Measurements from ENCODE around the gene NOC4L. TPM values are rescaled to one million over a fixed set of nuclear protein-coding genes. Genes with fewer than 3 reads are reported as not detected.

The NOC4L gene
- total and polyA plus RNA-seq, 2 of the 4 experiments (the other 2 are of a cell fraction), result 5.2 to 13.4 TPM

DNA sequence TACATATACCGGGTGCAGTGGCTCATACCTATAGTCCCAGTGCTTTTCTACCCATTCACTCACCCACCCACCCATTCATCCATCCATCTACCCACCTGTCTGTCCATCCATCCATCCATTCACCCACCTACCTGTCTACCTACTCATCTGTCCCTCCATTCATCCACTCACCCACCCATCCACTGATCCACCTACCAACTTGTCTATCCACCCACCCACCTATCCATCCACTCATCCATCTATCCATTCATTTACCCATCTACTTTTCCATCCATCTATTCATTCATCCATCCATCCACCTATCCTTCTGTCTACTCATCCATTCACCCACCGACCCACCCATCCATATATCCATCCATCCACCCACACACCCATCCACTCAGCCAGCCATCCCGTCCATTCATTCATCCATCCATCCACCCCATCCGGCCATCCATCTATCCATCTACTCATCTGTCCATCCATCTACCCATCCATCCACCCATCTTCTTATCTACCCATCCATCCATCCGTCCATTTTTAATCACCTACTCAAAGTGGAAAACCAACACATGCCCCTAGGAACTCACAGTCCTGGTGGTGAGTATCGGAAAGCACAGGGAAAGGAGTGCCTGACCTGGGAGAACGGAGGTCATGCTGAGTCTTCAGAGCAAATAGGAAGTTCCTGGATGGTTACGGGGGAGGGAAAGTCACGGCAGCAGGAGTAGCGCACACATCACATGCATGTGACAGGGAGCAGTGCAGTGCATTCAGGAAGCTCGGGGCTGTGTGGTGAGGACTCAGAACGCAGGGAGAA is 20.1 kb upstream of the NOC4L start:
- dilution Hi-C loops (cut with HindIII; ENCODE audit: low sequenced_read_pairs, unreplicated experiment), result no loop called here
- TF ChIP-seq BHLHE40 (IDR thresholded peaks at IDR 0.05; ENCODE audit: low read depth, low read length) (no peak), RAD21 (IDR thresholded peaks at IDR 0.05; ENCODE audit: low read length) (no peak), RCOR1 (IDR thresholded peaks at IDR 0.05; ENCODE audit: insufficient replicate concordance, low read length) (no peak), POLR2A (IDR thresholded peaks at IDR 0.05; ENCODE audit: low read depth, low read length) (no peak), NFE2L2 (IDR thresholded peaks at IDR 0.05; ENCODE audit: low read depth, low read length) (no peak), MAFK (IDR thresholded peaks at IDR 0.05; ENCODE audit: low read depth, low read length) (no peak), RFX5 (IDR thresholded peaks at IDR 0.05; ENCODE audit: low read depth, low read length) (no peak), SMC3 (IDR thresholded peaks at IDR 0.05; ENCODE audit: low read depth, low read length) (no peak), CHD1 (IDR thresholded peaks at IDR 0.05; ENCODE audit: low read depth, low read length) (no peak), FOS (IDR thresholded peaks at IDR 0.05; ENCODE audit: low read depth, low read length) (no peak), MXI1 (IDR thresholded peaks at IDR 0.05; ENCODE audit: borderline replicate concordance, low read depth, low read length) (no peak), CEBPB (IDR thresholded peaks at IDR 0.05; ENCODE audit: low read depth, low read length) (no peak)
- TF ChIP-seq, protein P1, sequence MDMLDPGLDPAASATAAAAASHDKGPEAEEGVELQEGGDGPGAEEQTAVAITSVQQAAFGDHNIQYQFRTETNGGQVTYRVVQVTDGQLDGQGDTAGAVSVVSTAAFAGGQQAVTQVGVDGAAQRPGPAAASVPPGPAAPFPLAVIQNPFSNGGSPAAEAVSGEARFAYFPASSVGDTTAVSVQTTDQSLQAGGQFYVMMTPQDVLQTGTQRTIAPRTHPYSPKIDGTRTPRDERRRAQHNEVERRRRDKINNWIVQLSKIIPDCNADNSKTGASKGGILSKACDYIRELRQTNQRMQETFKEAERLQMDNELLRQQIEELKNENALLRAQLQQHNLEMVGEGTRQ (IDR thresholded peaks at IDR 0.05; ENCODE audit: low read depth, low read length), result no peak
- TF ChIP-seq, protein P2, sequence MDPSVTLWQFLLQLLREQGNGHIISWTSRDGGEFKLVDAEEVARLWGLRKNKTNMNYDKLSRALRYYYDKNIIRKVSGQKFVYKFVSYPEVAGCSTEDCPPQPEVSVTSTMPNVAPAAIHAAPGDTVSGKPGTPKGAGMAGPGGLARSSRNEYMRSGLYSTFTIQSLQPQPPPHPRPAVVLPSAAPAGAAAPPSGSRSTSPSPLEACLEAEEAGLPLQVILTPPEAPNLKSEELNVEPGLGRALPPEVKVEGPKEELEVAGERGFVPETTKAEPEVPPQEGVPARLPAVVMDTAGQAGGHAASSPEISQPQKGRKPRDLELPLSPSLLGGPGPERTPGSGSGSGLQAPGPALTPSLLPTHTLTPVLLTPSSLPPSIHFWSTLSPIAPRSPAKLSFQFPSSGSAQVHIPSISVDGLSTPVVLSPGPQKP (IDR thresholded peaks at IDR 0.05; ENCODE audit: borderline replicate concordance, low read depth, low read length), result no peak
- TF ChIP-seq, protein P3, sequence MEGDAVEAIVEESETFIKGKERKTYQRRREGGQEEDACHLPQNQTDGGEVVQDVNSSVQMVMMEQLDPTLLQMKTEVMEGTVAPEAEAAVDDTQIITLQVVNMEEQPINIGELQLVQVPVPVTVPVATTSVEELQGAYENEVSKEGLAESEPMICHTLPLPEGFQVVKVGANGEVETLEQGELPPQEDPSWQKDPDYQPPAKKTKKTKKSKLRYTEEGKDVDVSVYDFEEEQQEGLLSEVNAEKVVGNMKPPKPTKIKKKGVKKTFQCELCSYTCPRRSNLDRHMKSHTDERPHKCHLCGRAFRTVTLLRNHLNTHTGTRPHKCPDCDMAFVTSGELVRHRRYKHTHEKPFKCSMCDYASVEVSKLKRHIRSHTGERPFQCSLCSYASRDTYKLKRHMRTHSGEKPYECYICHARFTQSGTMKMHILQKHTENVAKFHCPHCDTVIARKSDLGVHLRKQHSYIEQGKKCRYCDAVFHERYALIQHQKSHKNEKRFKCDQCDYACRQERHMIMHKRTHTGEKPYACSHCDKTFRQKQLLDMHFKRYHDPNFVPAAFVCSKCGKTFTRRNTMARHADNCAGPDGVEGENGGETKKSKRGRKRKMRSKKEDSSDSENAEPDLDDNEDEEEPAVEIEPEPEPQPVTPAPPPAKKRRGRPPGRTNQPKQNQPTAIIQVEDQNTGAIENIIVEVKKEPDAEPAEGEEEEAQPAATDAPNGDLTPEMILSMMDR (conservative IDR thresholded peaks at IDR 0.05; ENCODE audit: low read depth, low read length), result no peak

More for the DNA sequence above, 20.1 kb upstream of the NOC4L start:
- Histone ChIP-seq H4K20me1 (ENCODE audit: insufficient read depth, low read length) (no peaks in the 10 kb centered on the region), H3K4me2 (ENCODE audit: low read depth, low read length) (no peak overlapping the region), H3K9me1 (ENCODE audit: insufficient read depth, low read length) (no peaks in the 10 kb centered on the region), H2BK20ac (ENCODE audit: low read depth, low read length) (no peak overlapping the region), H3K36me3 (ENCODE audit: control insufficient read depth, insufficient read depth, low read length) (peaks cover 43% of the 10 kb centered on the region), H3K27ac (ENCODE audit: insufficient read depth, low read length) (no peak overlapping the region), H3K9me3 (ENCODE audit: control insufficient read depth, insufficient read depth, low read length) (peaks cover 2% of the 10 kb centered on the region; the same call in 1 of the 2 replicates), H3K4ac (ENCODE audit: low read depth, low read length) (no peak overlapping the region), H2AK5ac (ENCODE audit: low read depth, low read length) (no peak overlapping the region), H3K4me3 (ENCODE audit: insufficient read depth, low read depth, low read length) (no peak overlapping the region), H3K18ac (ENCODE audit: low read depth, low read length) (no peak overlapping the region), H4K8ac (ENCODE audit: low read depth in 2 of 2, low read length in 2 of 2) (no peak overlapping the region), H3K56ac (ENCODE audit: extremely low read depth, insufficient read depth, low read length) (no peak overlapping the region), H2AFZ (replicated peaks; ENCODE audit: low read length, poor library complexity) (no peak overlapping the region), H3K23ac (ENCODE audit: low read depth, low read length) (no peak overlapping the region), H2BK120ac (ENCODE audit: low read depth, low read length) (no peak overlapping the region), H2BK15ac (ENCODE audit: low read depth, low read length) (no peak overlapping the region), H2BK5ac (ENCODE audit: low read depth, low read length, poor library complexity, severe bottlenecking) (peak overlapping the region; percentile 39), H3K14ac (replicated peaks; ENCODE audit: low read depth, low read length) (no peak overlapping the region), H3K9ac (ENCODE audit: low read depth, low read length) (no peak overlapping the region), H2AK9ac (replicated peaks; ENCODE audit: low read depth, low read length, poor library complexity) (no peak overlapping the region), H4K91ac (ENCODE audit: insufficient read depth, low read depth, low read length) (no peak overlapping the region), H3K27me3 (ENCODE audit: control insufficient read depth, insufficient read depth, low read length) (no peaks in the 10 kb centered on the region), H3K79me1 (ENCODE audit: low read depth in 1 of 2, low read length in 2 of 2) (no peaks in the 10 kb centered on the region), H4K5ac (ENCODE audit: low read depth, low read length) (no peak overlapping the region), H3K4me1 (ENCODE audit: control insufficient read depth, insufficient read depth, low read length) (no peaks in the 10 kb centered on the region)
- ChIA-PET POLR2A (ENCODE audit: unreplicated experiment) (interaction anchor here (0.6 kb wide), 1 partner anchor 18 kb away, joined by 6 read pairs; no protein-coding TSS in a partner anchor), CTCF (no interaction called here)
- 84% methylated on average over 8 of the region's 12 CpGs; no CpG with 5 or more reads in 1 of the 2 experiments for WGBS, 2 experiments (ENCODE audit: extremely low coverage in 2 of 2, insufficient read length in 1 of 2)
- ATAC-seq (ENCODE audit: low read depth) (no peak), DNase-seq (no peak)
- intact Hi-C loops (cut with micrococcal nuclease) (no loop called here), in situ Hi-C loops (cut with MboI; ENCODE audit: low sequenced_read_pairs) (no loop called here)
- no TSS peak for BruUV-seq (replicated peaks)
